HL-60 (cell line): ENCODE data around the gene BRMS1L.

Experiments
- GABPA ChIP-seq: IDR thresholded peaks from 2 replicates; pipeline ENCODE4 v1.6.1; 2012; ENCODE audit warnings: low read depth
- POLR2AphosphoS5 ChIP-seq: IDR thresholded peaks from 2 replicates; pipeline ENCODE4 v1.6.1; 2012; ENCODE audit warnings: low read depth
- SPI1 ChIP-seq: IDR thresholded peaks from 2 replicates; pipeline ENCODE4 v1.6.1; 2012; ENCODE audit warnings: low read depth, mild to moderate bottlenecking, borderline replicate concordance
- TF ChIP-seq, protein P1 (sequence below): IDR thresholded peaks from one replicate; pipeline ENCODE4 v1.5.1; 2011; ENCODE audit warnings: low read length, control low read depth, inconsistent platforms; ENCODE audit not compliant: insufficient read depth
- TF ChIP-seq, protein P2 (sequence below): IDR thresholded peaks from 2 replicates; pipeline ENCODE4 v1.6.1; 2012; ENCODE audit warnings: low read depth; ENCODE audit not compliant: insufficient replicate concordance

DNA sequence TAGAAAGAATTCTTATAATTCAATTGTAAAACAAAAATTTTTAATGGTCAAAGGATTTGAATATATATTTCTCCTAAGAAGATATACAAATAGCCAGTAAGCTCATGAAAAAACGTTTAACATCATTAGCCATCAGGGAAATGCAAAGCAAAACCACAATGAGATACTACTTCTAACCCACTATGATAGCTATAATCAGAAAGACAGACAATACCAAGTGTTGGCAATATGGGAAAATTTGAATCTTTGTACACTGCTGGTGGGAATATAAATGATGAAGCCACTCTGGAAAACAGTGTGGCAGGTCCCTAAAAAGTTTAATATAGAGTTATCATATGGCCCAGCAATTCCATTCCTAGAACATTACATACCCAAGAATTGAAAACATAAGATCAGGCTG lies 42.4 kb upstream of the BRMS1L start:
- TF ChIP-seq, protein P1, sequence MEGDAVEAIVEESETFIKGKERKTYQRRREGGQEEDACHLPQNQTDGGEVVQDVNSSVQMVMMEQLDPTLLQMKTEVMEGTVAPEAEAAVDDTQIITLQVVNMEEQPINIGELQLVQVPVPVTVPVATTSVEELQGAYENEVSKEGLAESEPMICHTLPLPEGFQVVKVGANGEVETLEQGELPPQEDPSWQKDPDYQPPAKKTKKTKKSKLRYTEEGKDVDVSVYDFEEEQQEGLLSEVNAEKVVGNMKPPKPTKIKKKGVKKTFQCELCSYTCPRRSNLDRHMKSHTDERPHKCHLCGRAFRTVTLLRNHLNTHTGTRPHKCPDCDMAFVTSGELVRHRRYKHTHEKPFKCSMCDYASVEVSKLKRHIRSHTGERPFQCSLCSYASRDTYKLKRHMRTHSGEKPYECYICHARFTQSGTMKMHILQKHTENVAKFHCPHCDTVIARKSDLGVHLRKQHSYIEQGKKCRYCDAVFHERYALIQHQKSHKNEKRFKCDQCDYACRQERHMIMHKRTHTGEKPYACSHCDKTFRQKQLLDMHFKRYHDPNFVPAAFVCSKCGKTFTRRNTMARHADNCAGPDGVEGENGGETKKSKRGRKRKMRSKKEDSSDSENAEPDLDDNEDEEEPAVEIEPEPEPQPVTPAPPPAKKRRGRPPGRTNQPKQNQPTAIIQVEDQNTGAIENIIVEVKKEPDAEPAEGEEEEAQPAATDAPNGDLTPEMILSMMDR = no peak
- TF ChIP-seq, protein P2, sequence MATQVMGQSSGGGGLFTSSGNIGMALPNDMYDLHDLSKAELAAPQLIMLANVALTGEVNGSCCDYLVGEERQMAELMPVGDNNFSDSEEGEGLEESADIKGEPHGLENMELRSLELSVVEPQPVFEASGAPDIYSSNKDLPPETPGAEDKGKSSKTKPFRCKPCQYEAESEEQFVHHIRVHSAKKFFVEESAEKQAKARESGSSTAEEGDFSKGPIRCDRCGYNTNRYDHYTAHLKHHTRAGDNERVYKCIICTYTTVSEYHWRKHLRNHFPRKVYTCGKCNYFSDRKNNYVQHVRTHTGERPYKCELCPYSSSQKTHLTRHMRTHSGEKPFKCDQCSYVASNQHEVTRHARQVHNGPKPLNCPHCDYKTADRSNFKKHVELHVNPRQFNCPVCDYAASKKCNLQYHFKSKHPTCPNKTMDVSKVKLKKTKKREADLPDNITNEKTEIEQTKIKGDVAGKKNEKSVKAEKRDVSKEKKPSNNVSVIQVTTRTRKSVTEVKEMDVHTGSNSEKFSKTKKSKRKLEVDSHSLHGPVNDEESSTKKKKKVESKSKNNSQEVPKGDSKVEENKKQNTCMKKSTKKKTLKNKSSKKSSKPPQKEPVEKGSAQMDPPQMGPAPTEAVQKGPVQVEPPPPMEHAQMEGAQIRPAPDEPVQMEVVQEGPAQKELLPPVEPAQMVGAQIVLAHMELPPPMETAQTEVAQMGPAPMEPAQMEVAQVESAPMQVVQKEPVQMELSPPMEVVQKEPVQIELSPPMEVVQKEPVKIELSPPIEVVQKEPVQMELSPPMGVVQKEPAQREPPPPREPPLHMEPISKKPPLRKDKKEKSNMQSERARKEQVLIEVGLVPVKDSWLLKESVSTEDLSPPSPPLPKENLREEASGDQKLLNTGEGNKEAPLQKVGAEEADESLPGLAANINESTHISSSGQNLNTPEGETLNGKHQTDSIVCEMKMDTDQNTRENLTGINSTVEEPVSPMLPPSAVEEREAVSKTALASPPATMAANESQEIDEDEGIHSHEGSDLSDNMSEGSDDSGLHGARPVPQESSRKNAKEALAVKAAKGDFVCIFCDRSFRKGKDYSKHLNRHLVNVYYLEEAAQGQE = no peak
- TF ChIP-seq POLR2AphosphoS5 (no peak), GABPA (no peak), SPI1 (no peak)
